HL-60 (cell line): Measurements from ENCODE around the gene PTPRB.

ENCODE experiments used
- CTCF ChIP-seq: IDR thresholded peaks from one replicate; pipeline ENCODE4 v1.5.1; 2011; ENCODE audit warnings: low read length, control low read depth, inconsistent platforms; ENCODE audit not compliant: insufficient read depth
- GABPA ChIP-seq: IDR thresholded peaks from 2 replicates; pipeline ENCODE4 v1.6.1; 2012; ENCODE audit warnings: low read depth
- POLR2AphosphoS5 ChIP-seq: IDR thresholded peaks from 2 replicates; pipeline ENCODE4 v1.6.1; 2012; ENCODE audit warnings: low read depth
- SPI1 ChIP-seq: IDR thresholded peaks from 2 replicates; pipeline ENCODE4 v1.6.1; 2012; ENCODE audit warnings: low read depth, mild to moderate bottlenecking, borderline replicate concordance
- TF ChIP-seq, protein P1 (sequence below): IDR thresholded peaks from 2 replicates; pipeline ENCODE4 v1.6.1; 2012; ENCODE audit warnings: low read depth; ENCODE audit not compliant: insufficient replicate concordance

DNA sequence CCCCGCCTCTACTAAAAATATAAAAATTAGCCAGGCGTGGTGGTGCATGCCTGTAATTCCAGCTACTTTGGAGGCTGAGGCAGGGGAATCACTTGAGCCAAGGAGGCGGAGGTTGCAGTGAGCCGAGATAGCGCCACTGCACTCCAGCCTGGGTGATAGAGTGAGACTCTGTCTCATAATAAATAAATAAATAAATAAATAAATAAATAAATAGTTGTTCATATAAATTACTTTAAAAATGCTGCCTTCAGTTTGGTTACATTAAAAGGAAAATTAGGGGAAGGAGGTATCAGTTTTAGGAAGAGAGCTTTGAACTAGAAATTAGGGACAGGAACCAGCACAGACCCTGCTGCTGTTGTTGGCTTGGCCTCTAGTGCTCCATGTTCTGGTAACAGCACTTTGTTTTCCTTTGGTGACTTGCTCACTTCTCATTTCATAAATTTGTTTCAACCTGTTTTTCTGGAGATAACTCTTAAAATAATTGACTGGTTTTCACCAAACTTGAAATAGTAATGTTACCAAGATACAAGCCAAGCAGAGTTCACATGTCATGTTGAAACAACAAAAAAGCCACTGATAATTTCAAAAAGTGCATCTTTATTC lies 22.9 kb upstream of the PTPRB start:
- TF ChIP-seq CTCF (no peak), POLR2AphosphoS5 (no peak), GABPA (no peak), SPI1 (no peak)
- TF ChIP-seq, protein P1, sequence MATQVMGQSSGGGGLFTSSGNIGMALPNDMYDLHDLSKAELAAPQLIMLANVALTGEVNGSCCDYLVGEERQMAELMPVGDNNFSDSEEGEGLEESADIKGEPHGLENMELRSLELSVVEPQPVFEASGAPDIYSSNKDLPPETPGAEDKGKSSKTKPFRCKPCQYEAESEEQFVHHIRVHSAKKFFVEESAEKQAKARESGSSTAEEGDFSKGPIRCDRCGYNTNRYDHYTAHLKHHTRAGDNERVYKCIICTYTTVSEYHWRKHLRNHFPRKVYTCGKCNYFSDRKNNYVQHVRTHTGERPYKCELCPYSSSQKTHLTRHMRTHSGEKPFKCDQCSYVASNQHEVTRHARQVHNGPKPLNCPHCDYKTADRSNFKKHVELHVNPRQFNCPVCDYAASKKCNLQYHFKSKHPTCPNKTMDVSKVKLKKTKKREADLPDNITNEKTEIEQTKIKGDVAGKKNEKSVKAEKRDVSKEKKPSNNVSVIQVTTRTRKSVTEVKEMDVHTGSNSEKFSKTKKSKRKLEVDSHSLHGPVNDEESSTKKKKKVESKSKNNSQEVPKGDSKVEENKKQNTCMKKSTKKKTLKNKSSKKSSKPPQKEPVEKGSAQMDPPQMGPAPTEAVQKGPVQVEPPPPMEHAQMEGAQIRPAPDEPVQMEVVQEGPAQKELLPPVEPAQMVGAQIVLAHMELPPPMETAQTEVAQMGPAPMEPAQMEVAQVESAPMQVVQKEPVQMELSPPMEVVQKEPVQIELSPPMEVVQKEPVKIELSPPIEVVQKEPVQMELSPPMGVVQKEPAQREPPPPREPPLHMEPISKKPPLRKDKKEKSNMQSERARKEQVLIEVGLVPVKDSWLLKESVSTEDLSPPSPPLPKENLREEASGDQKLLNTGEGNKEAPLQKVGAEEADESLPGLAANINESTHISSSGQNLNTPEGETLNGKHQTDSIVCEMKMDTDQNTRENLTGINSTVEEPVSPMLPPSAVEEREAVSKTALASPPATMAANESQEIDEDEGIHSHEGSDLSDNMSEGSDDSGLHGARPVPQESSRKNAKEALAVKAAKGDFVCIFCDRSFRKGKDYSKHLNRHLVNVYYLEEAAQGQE: no peak
